ENCODE results near the gene RSPH10B2.
A peak's percentile ranks its signal among the peaks of the same experiment; 100 is the strongest.
"Not testable (repeated sequence)": the region's sequence is repeated elsewhere in the genome, so short reads cannot be mapped to it uniquely, and the experiment has no call there.

The RSPH10B2 gene

GRCh38 chr7:6792113-6792872 is 38.4 kb downstream of the RSPH10B2 start:
- not testable (repeated sequence) for DNase-seq

GRCh38 chr7:6794276-6794675 is 40.4 kb downstream of the RSPH10B2 start:
- not testable (repeated sequence) for DNase-seq

GRCh38 chr7:6797218-6797617 is 43.3 kb downstream of the RSPH10B2 start:
- DNase-seq = not testable (repeated sequence)

GRCh38 chr7:6798047-6798446 is 44.1 kb downstream of the RSPH10B2 start:
- DNase-seq = not testable (repeated sequence)

GRCh38 chr7:6799887-6800286 is 46.0 kb downstream of the RSPH10B2 start:
- not testable (repeated sequence) for DNase-seq

- not testable (repeated sequence) for DNase-seq
These were observed 46.4 kb downstream of the RSPH10B2 start for GRCh38 chr7:6800331-6800730.

GRCh38 chr7:6807393-6807918 is 53.6 kb downstream of the RSPH10B2 start:
- DNase-seq = not testable (repeated sequence)

GRCh38 chr7:6807959-6808358 is 54.1 kb downstream of the RSPH10B2 start:
- not testable (repeated sequence) for DNase-seq

GRCh38 chr7:6813011-6813410 is 59.1 kb downstream of the RSPH10B2 start:
- not testable (repeated sequence) for DNase-seq

GRCh38 chr7:6815470-6815869 is 61.6 kb downstream of the RSPH10B2 start:
- DNase-seq = not testable (repeated sequence)

- not testable (repeated sequence) for DNase-seq
These were observed 67.7 kb downstream of the RSPH10B2 start for GRCh38 chr7:6821622-6822021.

- not testable (repeated sequence) for DNase-seq
These were observed 71.6 kb downstream of the RSPH10B2 start for GRCh38 chr7:6825236-6826125.

GRCh38 chr7:6826151-6826550 is 72.2 kb downstream of the RSPH10B2 start, which contains the start of gene CCZ1B:
TSS of gene CCZ1B (minus strand) at chr7:6826275. CDS start at chr7:6826197, 78 bp downstream.
- DNase-seq = peak; percentile 70

- DNase-seq = not testable (repeated sequence)
These were observed 73.3 kb downstream of the RSPH10B2 start for GRCh38 chr7:6827180-6827579.

GRCh38 chr7:6829616-6830015 is 75.7 kb downstream of the RSPH10B2 start:
- DNase-seq = not testable (repeated sequence)

GRCh38 chr7:6830026-6830425 is 76.1 kb downstream of the RSPH10B2 start:
- not testable (repeated sequence) for DNase-seq

- no peak for DNase-seq
These were observed 77.3 kb downstream of the RSPH10B2 start for GRCh38 chr7:6831018-6831725.

- no peak for DNase-seq
These were observed 79.7 kb downstream of the RSPH10B2 start for GRCh38 chr7:6833636-6834035.

- DNase-seq = not testable (repeated sequence)
These were observed 81.6 kb downstream of the RSPH10B2 start for GRCh38 chr7:6835521-6835920.

GRCh38 chr7:6837081-6837480 is 83.2 kb downstream of the RSPH10B2 start:
- not testable (repeated sequence) for DNase-seq

GRCh38 chr7:6842278-6842921 is 88.5 kb downstream of the RSPH10B2 start:
- DNase-seq = not testable (repeated sequence)

- not testable (repeated sequence) for DNase-seq
These were observed 89.2 kb downstream of the RSPH10B2 start for GRCh38 chr7:6843092-6843491.

All from NCI-H1092 (cell line).